Measurements from ENCODE around the gene BTBD8.

DNA sequence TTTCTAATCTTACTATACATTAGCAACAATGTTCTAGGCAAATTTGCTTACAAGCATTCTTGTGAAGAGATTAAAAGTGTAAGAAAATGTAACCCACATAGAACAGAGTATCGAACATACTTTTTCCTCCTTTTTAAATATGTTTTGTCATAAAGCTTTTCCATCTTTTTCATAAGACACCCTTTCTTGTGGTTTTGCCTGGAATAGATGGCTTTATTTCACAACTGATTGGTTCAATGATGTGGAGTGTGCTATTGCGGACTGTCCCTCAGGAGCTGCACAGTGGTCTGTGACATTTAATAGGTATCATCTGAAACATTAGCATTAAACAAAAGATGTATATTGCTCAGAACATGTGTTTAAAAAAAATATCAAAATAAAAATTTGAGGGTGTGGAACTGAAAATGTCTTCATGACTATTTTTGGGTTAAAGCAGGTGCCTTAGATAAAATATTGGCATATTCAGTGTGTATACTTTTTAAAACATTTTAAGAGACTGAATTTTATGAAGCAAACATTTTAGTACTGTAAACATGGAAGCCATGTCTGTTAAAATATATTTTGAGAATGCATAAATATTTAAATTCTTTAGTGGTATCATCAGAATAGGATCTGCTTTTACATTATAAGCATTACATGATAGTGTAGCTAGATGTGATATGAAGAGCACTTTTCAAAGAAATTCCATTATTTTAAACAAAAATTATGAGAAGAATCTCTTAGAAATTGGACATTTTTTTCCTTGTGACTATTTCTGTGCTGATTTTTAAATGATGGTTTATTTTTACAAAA, 89.3 kb downstream of the BTBD8 start:
- TF ChIP-seq RAD21 (IDR thresholded peaks at IDR 0.05; ENCODE audit: low read length) (no peak), MAZ (IDR thresholded peaks at IDR 0.05; ENCODE audit: borderline replicate concordance, low read depth, low read length) (no peak), SMC3 (IDR thresholded peaks at IDR 0.05; ENCODE audit: low read depth, low read length) (no peak), CEBPB (IDR thresholded peaks at IDR 0.05; ENCODE audit: low read depth, low read length) (no peak), POLR2A (IDR thresholded peaks at IDR 0.05; ENCODE audit: low read depth, low read length) (no peak), MAFK (IDR thresholded peaks at IDR 0.05; ENCODE audit: low read depth, low read length) (no peak), RCOR1 (IDR thresholded peaks at IDR 0.05; ENCODE audit: insufficient replicate concordance, low read length) (no peak), BHLHE40 (IDR thresholded peaks at IDR 0.05; ENCODE audit: low read depth, low read length) (no peak), RFX5 (IDR thresholded peaks at IDR 0.05; ENCODE audit: low read depth, low read length) (no peak)
- TF ChIP-seq, protein P1, sequence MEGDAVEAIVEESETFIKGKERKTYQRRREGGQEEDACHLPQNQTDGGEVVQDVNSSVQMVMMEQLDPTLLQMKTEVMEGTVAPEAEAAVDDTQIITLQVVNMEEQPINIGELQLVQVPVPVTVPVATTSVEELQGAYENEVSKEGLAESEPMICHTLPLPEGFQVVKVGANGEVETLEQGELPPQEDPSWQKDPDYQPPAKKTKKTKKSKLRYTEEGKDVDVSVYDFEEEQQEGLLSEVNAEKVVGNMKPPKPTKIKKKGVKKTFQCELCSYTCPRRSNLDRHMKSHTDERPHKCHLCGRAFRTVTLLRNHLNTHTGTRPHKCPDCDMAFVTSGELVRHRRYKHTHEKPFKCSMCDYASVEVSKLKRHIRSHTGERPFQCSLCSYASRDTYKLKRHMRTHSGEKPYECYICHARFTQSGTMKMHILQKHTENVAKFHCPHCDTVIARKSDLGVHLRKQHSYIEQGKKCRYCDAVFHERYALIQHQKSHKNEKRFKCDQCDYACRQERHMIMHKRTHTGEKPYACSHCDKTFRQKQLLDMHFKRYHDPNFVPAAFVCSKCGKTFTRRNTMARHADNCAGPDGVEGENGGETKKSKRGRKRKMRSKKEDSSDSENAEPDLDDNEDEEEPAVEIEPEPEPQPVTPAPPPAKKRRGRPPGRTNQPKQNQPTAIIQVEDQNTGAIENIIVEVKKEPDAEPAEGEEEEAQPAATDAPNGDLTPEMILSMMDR (conservative IDR thresholded peaks at IDR 0.05; ENCODE audit: low read depth, low read length) = no peak

Data from IMR-90 (cell line).